ENCODE results near the gene RHBDD1.

RHBDD1 gene

GRCh38 chr2:226862623-226863022 is 26.8 kb downstream of the RHBDD1 start:
- Histone ChIP-seq H3K4me1 (no peaks in the 10 kb centered on the region), H3K9me3 (no peaks in the 10 kb centered on the region), H3K9ac (no peak overlapping the region), H3K36me3 (peaks cover 20% of the 10 kb centered on the region), H3K4me3 (no peak overlapping the region), H3K27ac (no peak overlapping the region), H3K27me3 (no peaks in the 10 kb centered on the region), H4K20me1 (no peaks in the 10 kb centered on the region), H3K4me2 (no peak overlapping the region)
- no peak for TF ChIP-seq Cebpa-rat (IDR thresholded peaks at IDR 0.05)

- no peak overlapping the region for H3K27ac ChIP-seq
- no peak overlapping the region for H3K4me2 ChIP-seq
- no peaks in the 10 kb centered on the region for H3K9me3 ChIP-seq
- peaks cover 20% of the 10 kb centered on the region for H3K36me3 ChIP-seq
- no peaks in the 10 kb centered on the region for H3K4me1 ChIP-seq
- H4K20me1 ChIP-seq: no peaks in the 10 kb centered on the region
- no peak for TF ChIP-seq Cebpa-rat (IDR thresholded peaks at IDR 0.05)
- H3K9ac ChIP-seq: no peak overlapping the region
- no peak overlapping the region for H3K4me3 ChIP-seq
- no peaks in the 10 kb centered on the region for H3K27me3 ChIP-seq
Measured at GRCh38 chr2:226865273-226865672, 29.4 kb downstream of the RHBDD1 start.

- Histone ChIP-seq H3K4me3 (no peak overlapping the region), H3K4me2 (no peak overlapping the region), H3K9ac (no peak overlapping the region), H4K20me1 (no peaks in the 10 kb centered on the region), H3K4me1 (no peaks in the 10 kb centered on the region), H3K27me3 (no peaks in the 10 kb centered on the region), H3K27ac (no peak overlapping the region), H3K9me3 (no peaks in the 10 kb centered on the region), H3K36me3 (peaks cover 20% of the 10 kb centered on the region)
- TF ChIP-seq Cebpa-rat (IDR thresholded peaks at IDR 0.05): no peak
Measured at GRCh38 chr2:226865710-226866109, 29.9 kb downstream of the RHBDD1 start.

GRCh38 chr2:226868331-226869162 is 32.7 kb downstream of the RHBDD1 start:
- Histone ChIP-seq H3K4me1 (no peaks in the 10 kb centered on the region), H3K4me2 (no peak overlapping the region), H4K20me1 (no peaks in the 10 kb centered on the region), H3K36me3 (peaks cover 20% of the 10 kb centered on the region), H3K9me3 (no peaks in the 10 kb centered on the region), H3K9ac (no peak overlapping the region), H3K27me3 (no peaks in the 10 kb centered on the region), H3K27ac (no peak overlapping the region), H3K4me3 (no peak overlapping the region)
- no peak for TF ChIP-seq Cebpa-rat (IDR thresholded peaks at IDR 0.05)

GRCh38 chr2:226869371-226869770 is 33.5 kb downstream of the RHBDD1 start:
- no peak for TF ChIP-seq Cebpa-rat (IDR thresholded peaks at IDR 0.05)
- Histone ChIP-seq H3K9ac (no peak overlapping the region), H3K9me3 (no peaks in the 10 kb centered on the region), H3K4me2 (no peak overlapping the region), H3K36me3 (peaks cover 20% of the 10 kb centered on the region), H3K4me3 (no peak overlapping the region), H3K4me1 (no peaks in the 10 kb centered on the region), H3K27me3 (no peaks in the 10 kb centered on the region), H4K20me1 (no peaks in the 10 kb centered on the region), H3K27ac (no peak overlapping the region)

GRCh38 chr2:226873051-226873620 is 37.3 kb downstream of the RHBDD1 start:
- no peaks in the 10 kb centered on the region; the same call in 1 of the 2 replicates for H3K36me3 ChIP-seq
- no peak for TF ChIP-seq Cebpa-rat (IDR thresholded peaks at IDR 0.05)
- no peaks in the 10 kb centered on the region for H3K9me3 ChIP-seq
- H3K4me1 ChIP-seq: no peaks in the 10 kb centered on the region
- H3K27ac ChIP-seq: no peak overlapping the region
- no peak overlapping the region for H3K4me3 ChIP-seq
- H4K20me1 ChIP-seq: no peaks in the 10 kb centered on the region
- H3K9ac ChIP-seq: no peak overlapping the region
- H3K4me2 ChIP-seq: no peak overlapping the region
- H3K27me3 ChIP-seq: no peaks in the 10 kb centered on the region

GRCh38 chr2:226873826-226874225 is 38.0 kb downstream of the RHBDD1 start:
- Histone ChIP-seq H3K9ac (no peak overlapping the region), H3K4me2 (no peak overlapping the region), H3K27ac (no peak overlapping the region), H3K4me1 (no peaks in the 10 kb centered on the region), H4K20me1 (no peaks in the 10 kb centered on the region), H3K9me3 (no peaks in the 10 kb centered on the region), H3K36me3 (no peaks in the 10 kb centered on the region; the same call in 1 of the 2 replicates), H3K4me3 (no peak overlapping the region), H3K27me3 (no peaks in the 10 kb centered on the region)
- no peak for TF ChIP-seq Cebpa-rat (IDR thresholded peaks at IDR 0.05)

GRCh38 chr2:226874749-226875148 is 38.9 kb downstream of the RHBDD1 start:
- no peaks in the 10 kb centered on the region for H3K27me3 ChIP-seq
- H3K9ac ChIP-seq: no peak overlapping the region
- no peaks in the 10 kb centered on the region for H3K9me3 ChIP-seq
- H4K20me1 ChIP-seq: no peaks in the 10 kb centered on the region
- no peaks in the 10 kb centered on the region for H3K36me3 ChIP-seq
- no peak overlapping the region for H3K4me3 ChIP-seq
- no peak overlapping the region for H3K27ac ChIP-seq
- no peaks in the 10 kb centered on the region for H3K4me1 ChIP-seq
- no peak overlapping the region for H3K4me2 ChIP-seq
- no peak for TF ChIP-seq Cebpa-rat (IDR thresholded peaks at IDR 0.05)

GRCh38 chr2:226875438-226876225 is 39.8 kb downstream of the RHBDD1 start:
- no peak overlapping the region for H3K27ac ChIP-seq
- H3K4me2 ChIP-seq: no peak overlapping the region
- no peaks in the 10 kb centered on the region for H3K9me3 ChIP-seq

GRCh38 chr2:226877491-226877890 is 41.6 kb downstream of the RHBDD1 start:
- TF ChIP-seq Cebpa-rat (IDR thresholded peaks at IDR 0.05): no peak
- no peak overlapping the region for H3K4me3 ChIP-seq
- H3K27me3 ChIP-seq: no peaks in the 10 kb centered on the region
- H3K4me2 ChIP-seq: no peak overlapping the region
- H3K9me3 ChIP-seq: no peaks in the 10 kb centered on the region
- no peak overlapping the region for H3K9ac ChIP-seq
- no peaks in the 10 kb centered on the region for H4K20me1 ChIP-seq
- no peaks in the 10 kb centered on the region for H3K4me1 ChIP-seq
- peaks cover 9% of the 10 kb centered on the region; the same call in 1 of the 2 replicates for H3K36me3 ChIP-seq
- no peak overlapping the region for H3K27ac ChIP-seq

More at GRCh38 chr2:226875438-226876225, 39.8 kb downstream of the RHBDD1 start:
- Histone ChIP-seq H3K36me3 (0 out of 2 replicates have a peak, but pooled peaks cover 3% of the 10 kb centered on the region), H3K9ac (no peak overlapping the region), H4K20me1 (no peaks in the 10 kb centered on the region), H3K4me3 (no peak overlapping the region), H3K4me1 (no peaks in the 10 kb centered on the region), H3K27me3 (no peaks in the 10 kb centered on the region)
- TF ChIP-seq Cebpa-rat (IDR thresholded peaks at IDR 0.05): no peak

Measured in BLaER1 (cell line).